ENCODE measurements around the gene POP5.

- TF ChIP-seq CTCF (IDR thresholded peaks at IDR 0.05) (no peak), POLR2AphosphoS5 (IDR thresholded peaks at IDR 0.05) (no peak), POLR2A (IDR thresholded peaks at IDR 0.05) (no peak)
Observed at GRCh38 chr12:120557589-120557988, 23.6 kb downstream of the POP5 start.
